ENCODE results near the gene ARMC9.

Gene ARMC9

DNA sequence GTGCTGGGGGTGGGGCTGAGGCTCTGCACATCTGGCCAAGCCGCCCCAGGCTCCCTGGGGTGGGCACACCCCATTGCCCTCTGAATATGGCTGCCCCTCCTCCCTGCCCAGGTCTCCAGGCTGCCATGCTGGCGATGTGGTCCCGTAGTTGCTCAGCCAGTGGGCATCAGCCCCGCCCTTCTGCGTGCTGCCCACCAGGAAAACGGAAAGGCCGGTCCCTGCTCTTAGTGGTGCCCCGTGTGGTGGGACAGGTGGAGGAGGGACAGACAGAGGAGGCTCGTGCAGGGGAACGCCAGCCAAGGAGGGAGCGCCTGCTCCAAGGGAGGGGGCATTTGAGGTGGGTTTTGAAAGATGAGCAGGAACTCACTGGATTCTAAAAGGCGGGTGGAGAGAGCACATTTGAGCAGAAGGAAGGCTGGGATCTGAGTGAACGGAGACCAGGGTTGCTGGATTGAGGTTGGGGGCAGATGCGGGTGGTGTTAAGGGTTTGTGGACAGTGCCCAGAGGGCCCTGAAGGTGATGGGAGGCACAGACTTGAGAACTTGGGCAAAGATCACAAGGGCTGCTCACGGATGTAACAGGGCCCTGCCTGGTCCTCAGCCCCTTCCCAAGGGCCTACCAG is 190.4 kb downstream of the ARMC9 start:
- Histone ChIP-seq H3K9me3 (no peaks in the 10 kb centered on the region), H3K27ac (no peak overlapping the region), H3K4me3 (no peak overlapping the region), H3K4me1 (peaks cover 0 to 5% (median 0%) of the 10 kb centered on the region in 4 donors), H3K36me3 (peaks cover 0 to 5% (median 0%) of the 10 kb centered on the region in 3 donors), H3K27me3 (peaks cover 0 to 10% of the 10 kb centered on the region in 2 donors)
- TF ChIP-seq, protein P1, sequence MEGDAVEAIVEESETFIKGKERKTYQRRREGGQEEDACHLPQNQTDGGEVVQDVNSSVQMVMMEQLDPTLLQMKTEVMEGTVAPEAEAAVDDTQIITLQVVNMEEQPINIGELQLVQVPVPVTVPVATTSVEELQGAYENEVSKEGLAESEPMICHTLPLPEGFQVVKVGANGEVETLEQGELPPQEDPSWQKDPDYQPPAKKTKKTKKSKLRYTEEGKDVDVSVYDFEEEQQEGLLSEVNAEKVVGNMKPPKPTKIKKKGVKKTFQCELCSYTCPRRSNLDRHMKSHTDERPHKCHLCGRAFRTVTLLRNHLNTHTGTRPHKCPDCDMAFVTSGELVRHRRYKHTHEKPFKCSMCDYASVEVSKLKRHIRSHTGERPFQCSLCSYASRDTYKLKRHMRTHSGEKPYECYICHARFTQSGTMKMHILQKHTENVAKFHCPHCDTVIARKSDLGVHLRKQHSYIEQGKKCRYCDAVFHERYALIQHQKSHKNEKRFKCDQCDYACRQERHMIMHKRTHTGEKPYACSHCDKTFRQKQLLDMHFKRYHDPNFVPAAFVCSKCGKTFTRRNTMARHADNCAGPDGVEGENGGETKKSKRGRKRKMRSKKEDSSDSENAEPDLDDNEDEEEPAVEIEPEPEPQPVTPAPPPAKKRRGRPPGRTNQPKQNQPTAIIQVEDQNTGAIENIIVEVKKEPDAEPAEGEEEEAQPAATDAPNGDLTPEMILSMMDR (IDR thresholded peaks at IDR 0.05), result no peak
- intact Hi-C loops (cut with DNase I; ENCODE audit: low total_unique reads), result no loop called here
- DNase-seq, result no peak

DNA sequence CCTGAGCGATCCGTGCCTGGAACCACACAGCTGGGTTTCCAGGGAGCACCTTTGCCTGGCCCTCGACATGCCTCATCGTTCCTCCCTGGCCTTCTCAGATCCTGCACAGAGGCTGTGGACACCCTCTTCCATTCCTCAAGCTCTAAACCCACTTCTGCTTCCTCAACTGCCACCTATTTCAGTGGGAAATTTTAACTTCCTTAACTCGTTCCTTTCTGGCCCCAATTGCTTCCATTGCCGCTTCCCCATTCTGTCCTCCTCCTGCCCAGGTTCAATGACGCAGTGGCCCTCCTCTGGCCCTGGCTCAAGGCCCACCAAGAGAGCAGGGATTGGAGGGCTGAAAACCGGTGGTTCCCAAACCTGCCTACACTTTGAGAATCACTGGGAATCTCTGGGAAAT is 192.2 kb downstream of the ARMC9 start:
- intact Hi-C loops (cut with DNase I; ENCODE audit: low total_unique reads), result no loop called here
- H3K36me3 ChIP-seq, result no peaks in the 10 kb centered on the region
- H3K27me3 ChIP-seq, result peaks cover 0 to 28% of the 10 kb centered on the region in 2 donors
- no peak overlapping the region for H3K4me3 ChIP-seq
- no peak for DNase-seq
- peaks cover 0 to 12% (median 9%) of the 10 kb centered on the region in 4 donors for H3K4me1 ChIP-seq
- H3K27ac ChIP-seq, result no peak overlapping the region
- TF ChIP-seq, protein P1 (IDR thresholded peaks at IDR 0.05), result no peak
- no peaks in the 10 kb centered on the region for H3K9me3 ChIP-seq

DNA sequence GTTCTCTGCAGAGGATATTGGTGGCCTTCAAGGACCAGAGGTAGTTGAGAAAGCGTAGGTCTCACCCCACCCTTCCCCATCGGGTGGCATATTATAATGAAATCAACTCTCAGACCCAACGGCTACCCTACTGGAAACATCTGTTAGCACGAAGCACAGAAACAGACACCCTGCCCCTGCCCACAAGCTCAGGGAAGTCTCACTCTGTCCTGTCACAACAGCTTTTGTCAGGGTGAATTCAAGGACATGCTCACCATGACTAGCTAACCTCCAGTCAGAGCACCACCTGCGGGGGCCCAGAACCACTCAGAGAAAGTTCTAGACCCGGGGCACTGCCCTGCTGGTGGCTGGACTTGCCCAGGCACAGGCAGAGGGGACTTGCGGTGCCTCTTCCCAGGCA is 193.6 kb downstream of the ARMC9 start:
- Histone ChIP-seq H3K36me3 (no peaks in the 10 kb centered on the region), H3K27me3 (peaks cover 0 to 33% of the 10 kb centered on the region in 2 donors), H3K4me1 (peaks cover 0 to 22% (median 13%) of the 10 kb centered on the region in 4 donors), H3K4me3 (no peak overlapping the region), H3K9me3 (no peaks in the 10 kb centered on the region), H3K27ac (no peak overlapping the region)
- TF ChIP-seq, protein P1 (IDR thresholded peaks at IDR 0.05), result no peak
- intact Hi-C loops (cut with DNase I; ENCODE audit: low total_unique reads), result no loop called here
- DNase-seq, result no peak

DNA sequence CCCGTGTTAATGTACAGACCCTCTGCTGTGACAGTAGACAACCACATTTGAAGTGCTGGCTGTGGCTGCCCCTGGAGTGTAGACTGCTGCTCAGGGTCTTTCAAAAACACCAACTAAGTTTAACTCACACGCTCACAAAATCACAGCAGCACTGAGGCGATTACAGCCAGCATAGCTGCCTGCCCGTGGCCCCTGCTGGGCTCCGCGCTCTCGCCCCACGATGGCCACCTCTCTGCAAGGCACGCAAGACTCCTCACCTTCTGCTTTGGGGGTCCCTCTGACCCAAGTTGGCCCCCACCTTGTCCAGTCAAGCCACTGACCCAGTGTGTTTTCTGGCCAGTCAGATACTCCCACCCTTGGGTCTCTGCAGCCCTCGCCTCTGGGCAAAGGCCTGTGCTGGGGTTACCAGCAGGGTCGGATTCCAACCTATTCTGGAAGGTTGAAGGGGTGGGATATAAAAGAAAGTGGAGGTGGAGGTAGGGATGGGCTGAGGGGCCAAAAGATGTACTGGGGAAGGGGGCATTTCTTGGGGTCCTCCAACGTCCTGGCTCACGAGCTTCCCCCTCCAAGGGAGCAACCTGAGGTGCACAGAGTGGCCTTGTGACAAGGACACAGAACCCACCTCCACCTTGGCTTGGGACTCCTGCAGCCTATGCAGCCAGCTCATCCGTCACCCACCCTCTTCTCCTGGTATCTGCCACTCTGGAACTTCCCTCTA is 194.2 kb downstream of the ARMC9 start:
- TF ChIP-seq, protein P1 (IDR thresholded peaks at IDR 0.05), result no peak
- peaks cover 0 to 22% (median 13%) of the 10 kb centered on the region in 4 donors for H3K4me1 ChIP-seq
- no peak for DNase-seq
- H3K36me3 ChIP-seq, result peaks cover 0 to 2% (median 0%) of the 10 kb centered on the region in 3 donors
- H3K4me3 ChIP-seq, result no peak overlapping the region
- no peak overlapping the region for H3K27ac ChIP-seq
- no peaks in the 10 kb centered on the region for H3K9me3 ChIP-seq
- intact Hi-C loops (cut with DNase I; ENCODE audit: low total_unique reads), result no loop called here
- H3K27me3 ChIP-seq, result peaks cover 0 to 33% of the 10 kb centered on the region in 2 donors

DNA sequence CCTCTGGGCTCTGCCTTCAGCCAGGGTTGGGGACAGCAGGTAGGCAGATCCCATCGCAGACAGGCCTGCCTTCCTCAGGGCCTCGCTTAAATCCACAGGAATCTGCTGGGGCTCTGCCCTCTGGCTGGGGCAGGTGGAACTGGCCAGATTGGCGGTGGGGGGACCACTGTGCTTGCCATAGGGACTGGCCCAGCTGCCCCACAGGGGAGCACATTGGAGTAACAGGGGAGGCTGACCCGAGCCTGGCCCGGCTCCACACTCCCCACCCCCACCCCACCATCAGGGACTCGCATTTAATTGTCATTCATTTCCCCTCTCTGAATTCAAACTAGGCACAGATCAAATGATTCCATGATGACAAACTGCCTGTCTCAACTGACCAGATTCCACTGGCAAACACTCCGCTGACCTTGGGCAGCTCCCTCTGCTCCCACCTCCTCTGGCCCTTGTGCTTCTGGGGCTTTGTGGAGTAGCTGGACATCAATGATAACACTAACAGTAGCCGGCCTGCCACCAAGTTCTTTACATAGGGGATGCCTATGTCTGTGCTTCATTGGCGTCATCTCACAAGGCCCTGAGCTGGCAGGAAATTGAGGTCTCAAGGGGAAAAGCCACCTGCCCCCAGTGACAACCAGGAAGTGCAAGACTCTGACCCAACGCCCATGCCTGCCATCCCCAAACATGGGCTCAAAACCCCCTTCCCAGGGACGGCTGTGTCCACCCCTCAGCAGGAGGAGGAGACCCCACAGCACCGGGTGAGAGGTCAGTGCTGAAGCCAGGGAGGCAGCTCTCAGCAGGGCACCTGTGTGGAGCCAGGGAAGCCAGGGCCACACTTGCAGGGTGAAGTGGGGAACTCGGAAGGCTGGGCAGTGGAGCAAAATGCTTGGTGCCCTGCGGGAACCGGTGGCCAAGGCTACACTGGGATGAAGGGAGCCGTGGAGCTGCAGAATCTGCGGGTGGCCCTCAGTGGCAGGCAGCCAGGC is 195.0 kb downstream of the ARMC9 start:
- Histone ChIP-seq H3K36me3 (peaks cover 0 to 10% (median 0%) of the 10 kb centered on the region in 3 donors), H3K9me3 (no peaks in the 10 kb centered on the region), H3K4me1 (peaks cover 0 to 19% (median 12%) of the 10 kb centered on the region in 4 donors), H3K4me3 (no peak overlapping the region), H3K27me3 (peaks cover 0 to 33% of the 10 kb centered on the region in 2 donors), H3K27ac (no peak overlapping the region)
- TF ChIP-seq, protein P1 (IDR thresholded peaks at IDR 0.05), result no peak
- intact Hi-C loops (cut with DNase I; ENCODE audit: low total_unique reads), result no loop called here
- DNase-seq, result no peak
